ENCODE results near the gene KCTD5. TPM values are rescaled to one million over a fixed set of nuclear protein-coding genes. Genes with fewer than 3 reads are reported as not detected.

KCTD5 gene
- total RNA-seq, 1 donor from 2014 or later = 55.4 TPM

DNA sequence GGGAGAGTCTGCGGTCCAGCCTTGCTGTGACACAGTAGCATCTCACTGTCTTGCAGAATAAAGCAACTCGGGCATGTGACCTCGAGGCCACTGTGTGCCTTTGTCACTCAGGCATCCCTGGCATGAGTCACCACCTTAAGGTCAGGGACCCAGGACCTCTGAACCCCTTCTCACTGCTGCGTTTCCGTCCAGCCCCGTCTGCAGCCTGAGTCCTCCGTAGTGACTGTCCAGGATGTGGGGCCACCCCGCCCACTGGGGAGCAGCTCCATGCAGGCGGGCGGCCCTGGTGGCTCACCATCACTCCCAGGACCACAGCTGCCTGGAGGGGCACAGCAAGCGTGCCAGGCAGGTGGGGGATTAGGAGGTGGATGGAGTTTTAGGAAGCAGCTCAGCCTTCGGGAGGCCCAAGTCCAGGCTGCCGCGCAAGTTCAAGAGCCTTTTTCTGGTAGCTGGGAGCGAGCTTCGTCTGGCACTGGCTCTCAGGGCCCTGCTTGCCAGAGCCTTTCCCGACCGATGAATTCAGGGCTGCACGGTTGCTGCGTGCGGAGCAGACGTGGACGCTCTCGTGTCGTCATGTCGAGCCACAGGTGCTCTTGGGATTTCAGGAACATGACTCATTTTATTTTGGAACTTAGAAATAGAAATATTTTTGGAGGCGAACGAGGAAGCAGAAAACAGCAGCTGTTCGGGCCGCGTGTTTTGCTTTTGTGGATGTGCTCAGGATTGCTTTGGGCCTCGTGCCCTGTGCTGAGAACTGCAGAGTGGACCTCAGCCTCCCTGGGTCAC is 16.8 kb downstream of the KCTD5 start:
- TF ChIP-seq, protein P1, sequence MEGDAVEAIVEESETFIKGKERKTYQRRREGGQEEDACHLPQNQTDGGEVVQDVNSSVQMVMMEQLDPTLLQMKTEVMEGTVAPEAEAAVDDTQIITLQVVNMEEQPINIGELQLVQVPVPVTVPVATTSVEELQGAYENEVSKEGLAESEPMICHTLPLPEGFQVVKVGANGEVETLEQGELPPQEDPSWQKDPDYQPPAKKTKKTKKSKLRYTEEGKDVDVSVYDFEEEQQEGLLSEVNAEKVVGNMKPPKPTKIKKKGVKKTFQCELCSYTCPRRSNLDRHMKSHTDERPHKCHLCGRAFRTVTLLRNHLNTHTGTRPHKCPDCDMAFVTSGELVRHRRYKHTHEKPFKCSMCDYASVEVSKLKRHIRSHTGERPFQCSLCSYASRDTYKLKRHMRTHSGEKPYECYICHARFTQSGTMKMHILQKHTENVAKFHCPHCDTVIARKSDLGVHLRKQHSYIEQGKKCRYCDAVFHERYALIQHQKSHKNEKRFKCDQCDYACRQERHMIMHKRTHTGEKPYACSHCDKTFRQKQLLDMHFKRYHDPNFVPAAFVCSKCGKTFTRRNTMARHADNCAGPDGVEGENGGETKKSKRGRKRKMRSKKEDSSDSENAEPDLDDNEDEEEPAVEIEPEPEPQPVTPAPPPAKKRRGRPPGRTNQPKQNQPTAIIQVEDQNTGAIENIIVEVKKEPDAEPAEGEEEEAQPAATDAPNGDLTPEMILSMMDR (IDR thresholded peaks at IDR 0.05; ENCODE audit: insufficient read depth, low read depth, low read length) = no peak
- no peak for TF ChIP-seq EZH2 (IDR thresholded peaks at IDR 0.05; ENCODE audit: insufficient read depth, low read length)
- no peak overlapping the region for H3K27ac Mint-ChIP-seq (ENCODE audit: unreplicated experiment)
- no peak overlapping the region for H3K27ac ChIP-seq (ENCODE audit: low read depth, low read length)
- H3K9me3 Mint-ChIP-seq (ENCODE audit: unreplicated experiment) = no peaks in the 10 kb centered on the region
- H3K4me2 ChIP-seq (ENCODE audit: low read length) = no peak overlapping the region
- no peak overlapping the region for H3K4me3 Mint-ChIP-seq (ENCODE audit: unreplicated experiment)
- no peaks in the 10 kb centered on the region for H3K27me3 ChIP-seq (ENCODE audit: insufficient read depth, low read length)
- H3K36me3 ChIP-seq (ENCODE audit: insufficient read depth, low read length) = no peaks in the 10 kb centered on the region
- peaks cover 62% of the 10 kb centered on the region for H4K20me1 ChIP-seq (ENCODE audit: insufficient read depth, low read length)
- no peaks in the 10 kb centered on the region for H3K4me1 Mint-ChIP-seq (ENCODE audit: low read depth, unreplicated experiment)
- H3K79me2 ChIP-seq (ENCODE audit: insufficient read depth, low read length) = peaks cover 19% of the 10 kb centered on the region
- H2AFZ ChIP-seq (ENCODE audit: low read depth, low read length) = no peak overlapping the region
- H3K4me1 ChIP-seq (ENCODE audit: insufficient read depth, low read length) = no peaks in the 10 kb centered on the region
- H3K27me3 Mint-ChIP-seq (ENCODE audit: low read depth, unreplicated experiment) = no peaks in the 10 kb centered on the region
- H3K9ac ChIP-seq (ENCODE audit: low read length) = no peak overlapping the region
- no peak for FAIRE-seq
- H3K36me3 Mint-ChIP-seq (ENCODE audit: low read depth, unreplicated experiment) = peaks cover 6% of the 10 kb centered on the region
- H3K9me3 ChIP-seq (ENCODE audit: insufficient read depth, low read depth, low read length) = no peaks in the 10 kb centered on the region
- no peak overlapping the region for H3K4me3 ChIP-seq (ENCODE audit: insufficient read depth, low read depth, low read length)
- DNase-seq (ENCODE audit: low read depth) = no peak

DNA sequence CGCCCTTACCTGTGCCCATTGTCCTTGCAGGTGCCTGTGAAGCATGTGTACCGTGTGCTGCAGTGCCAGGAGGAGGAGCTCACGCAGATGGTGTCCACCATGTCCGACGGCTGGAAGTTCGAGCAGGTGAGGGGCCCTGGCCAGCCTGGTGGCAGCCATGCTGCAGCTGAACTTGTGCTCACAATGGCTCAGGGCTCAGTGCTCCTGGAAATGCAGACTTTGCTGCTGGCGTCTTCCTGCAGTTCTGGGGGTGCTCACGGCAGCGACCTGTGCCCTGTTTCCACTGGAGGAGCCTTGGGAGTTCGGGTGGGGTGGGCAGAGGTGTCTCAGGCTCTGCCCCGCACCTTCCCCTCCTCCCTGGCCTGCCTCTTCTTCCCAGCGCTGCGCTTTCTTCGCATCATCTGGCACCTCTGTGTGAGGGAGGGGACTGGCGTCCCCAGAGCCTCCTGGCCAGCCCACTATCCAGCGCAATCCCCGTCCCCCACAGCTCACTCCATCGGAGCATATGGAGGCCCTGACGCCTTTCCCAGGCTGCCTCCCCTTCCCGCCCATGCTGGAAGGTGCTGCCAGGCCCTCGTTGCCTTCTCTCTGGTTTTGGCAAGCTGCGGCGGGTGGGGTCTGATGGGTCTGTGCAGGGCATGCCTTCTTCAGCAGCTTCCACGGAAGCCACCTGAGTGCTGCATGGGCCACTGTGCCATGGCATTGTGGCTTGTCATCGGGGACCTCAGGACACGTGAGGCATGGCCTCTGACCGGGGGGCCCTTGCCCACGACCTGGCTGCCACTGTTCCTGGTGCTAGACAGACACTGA is 17.7 kb downstream of the KCTD5 start:
- peaks cover 64% of the 10 kb centered on the region for H4K20me1 ChIP-seq (ENCODE audit: insufficient read depth, low read length)
- no peak overlapping the region for H3K4me2 ChIP-seq (ENCODE audit: low read length)
- peaks cover 23% of the 10 kb centered on the region for H3K79me2 ChIP-seq (ENCODE audit: insufficient read depth, low read length)
- no peak for DNase-seq (ENCODE audit: low read depth)
- H2AFZ ChIP-seq (ENCODE audit: low read depth, low read length) = no peak overlapping the region
- no peaks in the 10 kb centered on the region for H3K9me3 Mint-ChIP-seq (ENCODE audit: unreplicated experiment)
- no peaks in the 10 kb centered on the region for H3K4me1 Mint-ChIP-seq (ENCODE audit: low read depth, unreplicated experiment)
- no peaks in the 10 kb centered on the region for H3K27me3 ChIP-seq (ENCODE audit: insufficient read depth, low read length)
- no peak for FAIRE-seq
- H3K27me3 Mint-ChIP-seq (ENCODE audit: low read depth, unreplicated experiment) = no peaks in the 10 kb centered on the region
- H3K4me1 ChIP-seq (ENCODE audit: insufficient read depth, low read length) = no peaks in the 10 kb centered on the region
- peaks cover 6% of the 10 kb centered on the region for H3K36me3 Mint-ChIP-seq (ENCODE audit: low read depth, unreplicated experiment)
- H3K9me3 ChIP-seq (ENCODE audit: insufficient read depth, low read depth, low read length) = no peaks in the 10 kb centered on the region
- no peak overlapping the region for H3K4me3 ChIP-seq (ENCODE audit: insufficient read depth, low read depth, low read length)
- H3K27ac ChIP-seq (ENCODE audit: low read depth, low read length) = no peak overlapping the region
- no peak for TF ChIP-seq EZH2 (IDR thresholded peaks at IDR 0.05; ENCODE audit: insufficient read depth, low read length)
- TF ChIP-seq, protein P1 (IDR thresholded peaks at IDR 0.05; ENCODE audit: insufficient read depth, low read depth, low read length) = no peak
- H3K36me3 ChIP-seq (ENCODE audit: insufficient read depth, low read length) = no peaks in the 10 kb centered on the region
- H3K4me3 Mint-ChIP-seq (ENCODE audit: unreplicated experiment) = no peak overlapping the region
- no peak overlapping the region for H3K9ac ChIP-seq (ENCODE audit: low read length)
- H3K27ac Mint-ChIP-seq (ENCODE audit: unreplicated experiment) = no peak overlapping the region
